Body of pancreas (tissue), 4 donors: ENCODE results near the gene IMPG2.

Source experiments
- POLR2A ChIP-seq, 3 donors: fragments of 450-650 bp; IDR thresholded peaks; one replicate each; pipeline ENCODE4 v1.6.1; 2016; ENCODE audit warnings: antibody characterized with exemption in 3 of 3, mild to moderate bottlenecking in 2 of 3
- TF ChIP-seq, protein P1 (sequence below), 7 experiments: fragments of 450-650 bp in 4 of 7; fragments of 200-600 bp in 3 of 7; sonication (generic) in 3 of 7; IDR thresholded peaks; one replicate each; pipeline ENCODE4 v1.5.1; 2016 to 2019; ENCODE audit warnings: antibody characterized with exemption in 7 of 7

GRCh38 chr3:101300073-101300472 lies 20.3 kb downstream of the IMPG2 start:
- TF ChIP-seq, protein P1, sequence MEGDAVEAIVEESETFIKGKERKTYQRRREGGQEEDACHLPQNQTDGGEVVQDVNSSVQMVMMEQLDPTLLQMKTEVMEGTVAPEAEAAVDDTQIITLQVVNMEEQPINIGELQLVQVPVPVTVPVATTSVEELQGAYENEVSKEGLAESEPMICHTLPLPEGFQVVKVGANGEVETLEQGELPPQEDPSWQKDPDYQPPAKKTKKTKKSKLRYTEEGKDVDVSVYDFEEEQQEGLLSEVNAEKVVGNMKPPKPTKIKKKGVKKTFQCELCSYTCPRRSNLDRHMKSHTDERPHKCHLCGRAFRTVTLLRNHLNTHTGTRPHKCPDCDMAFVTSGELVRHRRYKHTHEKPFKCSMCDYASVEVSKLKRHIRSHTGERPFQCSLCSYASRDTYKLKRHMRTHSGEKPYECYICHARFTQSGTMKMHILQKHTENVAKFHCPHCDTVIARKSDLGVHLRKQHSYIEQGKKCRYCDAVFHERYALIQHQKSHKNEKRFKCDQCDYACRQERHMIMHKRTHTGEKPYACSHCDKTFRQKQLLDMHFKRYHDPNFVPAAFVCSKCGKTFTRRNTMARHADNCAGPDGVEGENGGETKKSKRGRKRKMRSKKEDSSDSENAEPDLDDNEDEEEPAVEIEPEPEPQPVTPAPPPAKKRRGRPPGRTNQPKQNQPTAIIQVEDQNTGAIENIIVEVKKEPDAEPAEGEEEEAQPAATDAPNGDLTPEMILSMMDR (IDR thresholded peaks at IDR 0.05) = no peak
- no peak for TF ChIP-seq POLR2A (IDR thresholded peaks at IDR 0.05)
